ENCODE data around the gene HNRNPR.
"Not testable (repeated sequence)": the region's sequence is repeated elsewhere in the genome, so short reads cannot be mapped to it uniquely, and the experiment has no call there.

HNRNPR gene

DNA sequence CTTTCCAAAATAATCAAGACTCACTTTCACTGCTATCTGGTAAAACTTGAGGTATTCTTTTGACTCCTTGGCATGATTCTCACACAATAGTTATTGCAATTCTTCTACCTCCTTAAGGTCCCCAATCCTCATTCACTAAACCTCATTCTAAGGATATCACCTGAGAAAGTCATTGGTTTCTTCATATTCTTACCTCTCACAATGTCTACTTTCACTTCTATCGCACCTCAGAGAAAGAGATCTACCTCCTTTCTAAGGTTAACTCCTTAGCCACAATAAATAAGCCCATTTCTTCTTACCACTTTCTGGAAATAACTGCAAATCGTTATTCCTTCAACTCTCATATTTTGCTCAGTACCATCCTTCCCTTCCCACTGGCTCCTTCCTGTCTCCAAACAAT lies 18.7 kb downstream of the HNRNPR start:
- no peak overlapping the region for H3K27ac ChIP-seq (ENCODE audit: low read length)
- H3K27me3 ChIP-seq (ENCODE audit: control insufficient read depth, insufficient read depth, low read length) = no peaks in the 10 kb centered on the region
- H3K36me3 ChIP-seq (ENCODE audit: control insufficient read depth, insufficient read depth, low read length) = peaks cover 7% of the 10 kb centered on the region; the same call in 1 of the 2 replicates
- no peak overlapping the region for H3K4me3 ChIP-seq (ENCODE audit: low read length)
- no peaks in the 10 kb centered on the region for H3K9me3 ChIP-seq (ENCODE audit: control insufficient read depth, insufficient read depth, low read length)
- H3K4me1 ChIP-seq (ENCODE audit: control insufficient read depth, insufficient read depth, low read length) = no peaks in the 10 kb centered on the region
- WGBS (ENCODE audit: insufficient coverage, insufficient read length) = no CpG with 5 or more reads among the region's 2 CpGs
- no peak for DNase-seq (ENCODE audit: low read depth, low spot score)

DNA sequence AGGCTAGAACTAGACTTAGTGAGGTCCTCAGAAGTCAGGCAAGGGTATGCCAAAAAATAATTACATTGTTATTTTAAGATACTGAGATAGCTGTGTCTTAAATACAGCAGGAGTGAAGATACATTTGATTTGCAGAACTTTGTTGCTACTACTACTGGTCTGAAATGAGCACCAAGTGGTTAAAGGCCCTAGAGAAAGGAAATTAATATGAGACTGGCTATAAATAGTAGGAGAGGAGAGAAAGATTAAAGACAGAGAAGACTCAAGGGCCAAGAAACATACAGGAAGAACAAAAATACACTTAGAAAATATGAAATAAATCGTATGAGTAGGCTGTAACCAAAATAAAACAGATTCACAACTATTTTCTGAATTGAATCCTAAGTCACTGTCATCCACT lies 21.3 kb downstream of the HNRNPR start:
- Histone ChIP-seq H3K27ac (ENCODE audit: low read length) (no peak overlapping the region), H3K9me3 (ENCODE audit: control insufficient read depth, insufficient read depth, low read length) (no peaks in the 10 kb centered on the region), H3K4me3 (ENCODE audit: low read length) (no peak overlapping the region), H3K27me3 (ENCODE audit: control insufficient read depth, insufficient read depth, low read length) (no peaks in the 10 kb centered on the region), H3K36me3 (ENCODE audit: control insufficient read depth, insufficient read depth, low read length) (peaks cover 15% of the 10 kb centered on the region; the same call in 1 of the 2 replicates), H3K4me1 (ENCODE audit: control insufficient read depth, insufficient read depth, low read length) (no peaks in the 10 kb centered on the region)
- WGBS (ENCODE audit: insufficient coverage, insufficient read length) = no CpG with 5 or more reads among the region's 1 CpG
- no peak for DNase-seq (ENCODE audit: low read depth, low spot score)

DNA sequence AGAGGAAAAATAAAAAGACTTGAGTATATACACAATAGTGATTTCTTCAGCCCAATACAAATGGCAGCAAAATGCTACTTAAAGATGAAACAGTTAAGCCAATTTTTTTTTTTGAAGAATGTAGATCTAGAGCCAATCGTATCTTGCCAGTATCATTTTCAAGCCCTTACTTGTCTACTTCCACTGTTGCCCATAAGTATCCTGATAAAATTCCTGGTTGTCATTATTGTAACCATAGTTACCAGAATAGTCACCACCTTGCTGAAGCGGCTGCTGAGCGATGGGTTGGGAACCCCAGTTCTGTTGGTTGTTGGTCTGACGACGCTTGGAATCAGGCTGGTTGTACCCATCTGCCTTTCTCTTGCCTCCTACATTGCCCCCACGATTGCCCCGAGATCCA lies 33.8 kb downstream of the HNRNPR start:
- DNase-seq (ENCODE audit: low read depth, low spot score); H3K9me3 ChIP-seq (ENCODE audit: control insufficient read depth, insufficient read depth, low read length); H3K4me3 ChIP-seq (ENCODE audit: low read length); H3K4me1 ChIP-seq (ENCODE audit: control insufficient read depth, insufficient read depth, low read length); H3K27me3 ChIP-seq (ENCODE audit: control insufficient read depth, insufficient read depth, low read length); H3K36me3 ChIP-seq (ENCODE audit: control insufficient read depth, insufficient read depth, low read length); H3K27ac ChIP-seq (ENCODE audit: low read length): not testable (repeated sequence)
- WGBS (ENCODE audit: insufficient coverage, insufficient read length) = no CpG with 5 or more reads among the region's 7 CpGs

DNA sequence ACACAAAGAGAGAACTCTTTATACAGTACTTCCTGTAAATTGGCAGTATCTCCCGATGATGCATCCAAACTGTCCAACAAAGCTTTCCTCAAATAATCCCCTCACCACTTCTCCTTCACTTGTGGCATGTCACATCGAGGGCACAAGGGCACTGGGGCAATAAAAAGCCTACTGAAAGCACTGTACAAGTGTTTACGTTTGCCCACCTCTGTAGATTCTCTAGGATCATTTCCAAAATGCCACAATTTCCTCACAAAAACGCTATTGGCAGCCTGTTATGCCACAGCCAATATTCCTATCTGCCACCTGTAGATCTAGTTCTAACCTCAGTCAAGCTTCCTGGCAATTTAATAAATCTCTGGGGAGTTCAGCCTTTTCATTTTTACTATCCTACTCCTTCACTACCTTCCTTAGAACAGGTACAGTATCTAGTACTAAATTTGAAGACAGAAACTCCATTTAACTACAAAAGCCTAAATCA lies 39.9 kb downstream of the HNRNPR start:
- Histone ChIP-seq H3K27me3 (ENCODE audit: control insufficient read depth, insufficient read depth, low read length) (no peaks in the 10 kb centered on the region), H3K4me3 (ENCODE audit: low read length) (no peak overlapping the region), H3K36me3 (ENCODE audit: control insufficient read depth, insufficient read depth, low read length) (no peaks in the 10 kb centered on the region), H3K27ac (ENCODE audit: low read length) (no peak overlapping the region), H3K9me3 (ENCODE audit: control insufficient read depth, insufficient read depth, low read length) (no peaks in the 10 kb centered on the region), H3K4me1 (ENCODE audit: control insufficient read depth, insufficient read depth, low read length) (no peaks in the 10 kb centered on the region)
- no CpG with 5 or more reads among the region's 4 CpGs for WGBS (ENCODE audit: insufficient coverage, insufficient read length)
- DNase-seq (ENCODE audit: low read depth, low spot score) = no peak

DNA sequence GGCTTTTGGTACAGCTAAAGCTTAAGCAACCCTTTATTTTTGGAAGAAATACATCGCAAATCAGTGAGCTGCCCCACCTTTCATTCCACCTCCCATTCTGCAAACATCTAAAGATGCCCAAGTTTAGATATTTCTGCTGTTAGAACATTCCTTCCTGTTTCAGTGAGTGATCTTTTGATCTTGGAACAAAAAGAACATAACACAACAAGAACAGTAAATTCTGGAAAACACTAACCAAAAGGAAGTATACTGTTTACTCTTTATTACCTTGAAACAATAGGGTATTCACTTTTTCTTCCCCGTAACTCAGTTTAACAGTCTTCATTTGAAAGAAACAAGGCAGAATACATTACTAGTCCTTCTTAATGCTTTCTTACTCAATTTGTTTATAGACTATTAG lies 40.6 kb downstream of the HNRNPR start:
- Histone ChIP-seq H3K36me3 (ENCODE audit: control insufficient read depth, insufficient read depth, low read length) (no peaks in the 10 kb centered on the region), H3K27me3 (ENCODE audit: control insufficient read depth, insufficient read depth, low read length) (no peaks in the 10 kb centered on the region), H3K4me3 (ENCODE audit: low read length) (no peak overlapping the region), H3K4me1 (ENCODE audit: control insufficient read depth, insufficient read depth, low read length) (no peaks in the 10 kb centered on the region), H3K9me3 (ENCODE audit: control insufficient read depth, insufficient read depth, low read length) (no peaks in the 10 kb centered on the region), H3K27ac (ENCODE audit: low read length) (no peak overlapping the region)
- WGBS (ENCODE audit: insufficient coverage, insufficient read length) = no CpG with 5 or more reads among the region's 2 CpGs
- DNase-seq (ENCODE audit: low read depth, low spot score) = no peak

DNA sequence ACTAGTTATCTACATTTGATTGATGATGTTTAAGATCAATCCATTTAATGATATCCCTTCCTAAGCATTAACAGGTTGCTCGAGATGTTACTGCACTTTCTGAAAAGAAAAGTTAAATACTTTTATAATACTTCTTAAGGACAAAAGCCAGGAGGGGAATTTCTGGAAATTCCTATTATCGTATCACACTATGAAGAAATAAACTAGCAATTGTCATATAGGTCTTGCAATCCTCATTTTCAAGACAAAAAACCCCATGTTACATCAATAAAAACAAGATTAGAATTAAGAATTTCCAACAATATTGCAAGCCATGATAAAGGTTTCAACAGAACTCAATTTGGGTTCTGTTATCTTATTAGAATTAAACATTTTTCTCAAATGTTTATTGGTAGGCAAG lies 47.2 kb downstream of the HNRNPR start:
- Histone ChIP-seq H3K4me1 (ENCODE audit: control insufficient read depth, insufficient read depth, low read length) (no peaks in the 10 kb centered on the region), H3K4me3 (ENCODE audit: low read length) (no peak overlapping the region), H3K27ac (ENCODE audit: low read length) (no peak overlapping the region), H3K27me3 (ENCODE audit: control insufficient read depth, insufficient read depth, low read length) (no peaks in the 10 kb centered on the region), H3K9me3 (ENCODE audit: control insufficient read depth, insufficient read depth, low read length) (no peaks in the 10 kb centered on the region), H3K36me3 (ENCODE audit: control insufficient read depth, insufficient read depth, low read length) (no peaks in the 10 kb centered on the region)
- WGBS (ENCODE audit: insufficient coverage, insufficient read length) = no CpG with 5 or more reads among the region's 2 CpGs
- DNase-seq (ENCODE audit: low read depth, low spot score) = no peak

DNA sequence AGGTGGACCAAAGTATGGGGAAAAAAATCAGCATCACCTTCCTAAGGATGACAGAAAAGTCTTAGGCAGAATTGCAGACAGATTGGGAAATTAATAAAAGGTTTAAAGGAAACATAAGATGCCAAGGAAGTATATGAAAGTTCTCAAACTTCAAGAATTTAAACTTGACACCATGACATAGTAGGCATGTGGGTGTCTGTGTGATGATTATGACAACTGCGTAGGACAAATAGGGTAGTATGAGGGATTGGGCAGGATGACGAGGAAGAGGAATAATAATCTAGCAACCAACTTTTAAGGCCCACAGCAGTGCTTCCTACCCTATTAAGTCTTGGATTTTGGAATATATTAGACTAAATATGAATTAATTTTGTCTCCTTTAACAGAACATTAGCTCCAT lies 52.4 kb downstream of the HNRNPR start:
- Histone ChIP-seq H3K27me3 (ENCODE audit: control insufficient read depth, insufficient read depth, low read length) (no peaks in the 10 kb centered on the region), H3K4me3 (ENCODE audit: low read length) (no peak overlapping the region), H3K36me3 (ENCODE audit: control insufficient read depth, insufficient read depth, low read length) (no peaks in the 10 kb centered on the region), H3K4me1 (ENCODE audit: control insufficient read depth, insufficient read depth, low read length) (no peaks in the 10 kb centered on the region), H3K27ac (ENCODE audit: low read length) (no peak overlapping the region), H3K9me3 (ENCODE audit: control insufficient read depth, insufficient read depth, low read length) (no peaks in the 10 kb centered on the region)
- no CpG with 5 or more reads among the region's 2 CpGs for WGBS (ENCODE audit: insufficient coverage, insufficient read length)
- DNase-seq (ENCODE audit: low read depth, low spot score) = no peak

DNA sequence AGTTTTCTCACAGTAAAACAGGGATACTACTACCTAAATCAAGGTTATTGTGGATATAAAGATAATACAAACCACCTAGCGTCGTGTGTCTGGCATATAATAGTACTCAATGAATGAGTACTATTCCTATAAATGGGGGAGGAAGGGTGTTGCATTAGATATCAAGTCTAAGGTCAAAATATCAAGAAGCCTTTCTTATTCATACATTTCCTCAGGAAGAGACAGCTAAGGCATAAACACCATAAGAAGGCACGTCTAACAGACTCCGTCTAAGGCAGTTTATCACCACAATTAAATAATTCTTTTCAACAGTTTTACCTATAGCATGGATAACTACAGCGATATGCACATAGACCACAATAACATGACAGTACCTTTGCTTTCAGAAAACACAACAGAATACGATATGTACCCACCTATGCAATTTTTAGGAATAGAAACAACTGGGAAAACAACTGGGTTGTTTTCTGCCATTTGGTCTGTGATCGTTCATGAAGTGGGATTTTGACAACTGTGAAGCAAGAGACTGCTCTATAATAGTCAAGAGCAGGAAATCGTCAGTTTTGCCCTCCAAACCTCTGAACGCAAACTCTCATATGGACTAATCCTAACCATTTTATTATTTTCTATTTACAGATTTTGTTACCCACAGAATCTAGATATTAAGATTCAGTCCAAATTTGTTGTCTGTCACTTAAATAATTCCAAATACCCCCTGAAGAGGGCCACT lies 53.1 kb downstream of the HNRNPR start:
- Histone ChIP-seq H3K27ac (ENCODE audit: low read length) (no peak overlapping the region), H3K4me3 (ENCODE audit: low read length) (no peak overlapping the region), H3K4me1 (ENCODE audit: control insufficient read depth, insufficient read depth, low read length) (no peaks in the 10 kb centered on the region), H3K9me3 (ENCODE audit: control insufficient read depth, insufficient read depth, low read length) (no peaks in the 10 kb centered on the region), H3K27me3 (ENCODE audit: control insufficient read depth, insufficient read depth, low read length) (no peaks in the 10 kb centered on the region), H3K36me3 (ENCODE audit: control insufficient read depth, insufficient read depth, low read length) (no peaks in the 10 kb centered on the region; the same call in 1 of the 2 replicates)
- WGBS (ENCODE audit: insufficient coverage, insufficient read length) = no CpG with 5 or more reads among the region's 9 CpGs
- no peak for DNase-seq (ENCODE audit: low read depth, low spot score)

DNA sequence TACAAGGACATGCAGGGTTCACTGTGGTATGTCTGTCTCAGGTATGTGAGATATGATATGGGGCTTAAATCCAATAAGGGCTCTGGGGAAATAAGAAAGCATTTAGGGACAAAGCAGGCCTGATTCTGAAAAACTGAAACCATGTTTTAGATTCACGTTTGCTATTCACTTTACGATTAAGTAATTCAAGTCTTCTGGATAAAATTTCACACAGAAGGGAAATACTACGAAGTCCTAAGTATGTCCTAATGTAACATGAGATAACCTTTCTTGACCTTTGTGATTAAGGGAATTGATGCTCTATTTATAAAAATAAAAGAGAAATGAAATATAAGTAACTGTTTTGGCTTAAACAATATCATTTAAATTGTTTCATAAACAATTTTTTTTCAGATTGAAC lies 55.4 kb downstream of the HNRNPR start:
- H3K27ac ChIP-seq (ENCODE audit: low read length) = no peak overlapping the region
- H3K4me3 ChIP-seq (ENCODE audit: low read length) = no peak overlapping the region
- H3K9me3 ChIP-seq (ENCODE audit: control insufficient read depth, insufficient read depth, low read length) = no peaks in the 10 kb centered on the region
- no peak for DNase-seq (ENCODE audit: low read depth, low spot score)
- no peaks in the 10 kb centered on the region; the same call in 1 of the 2 replicates for H3K36me3 ChIP-seq (ENCODE audit: control insufficient read depth, insufficient read depth, low read length)
- H3K4me1 ChIP-seq (ENCODE audit: control insufficient read depth, insufficient read depth, low read length) = no peaks in the 10 kb centered on the region
- no CpG with 5 or more reads among the region's 3 CpGs for WGBS (ENCODE audit: insufficient coverage, insufficient read length)
- H3K27me3 ChIP-seq (ENCODE audit: control insufficient read depth, insufficient read depth, low read length) = no peaks in the 10 kb centered on the region

DNA sequence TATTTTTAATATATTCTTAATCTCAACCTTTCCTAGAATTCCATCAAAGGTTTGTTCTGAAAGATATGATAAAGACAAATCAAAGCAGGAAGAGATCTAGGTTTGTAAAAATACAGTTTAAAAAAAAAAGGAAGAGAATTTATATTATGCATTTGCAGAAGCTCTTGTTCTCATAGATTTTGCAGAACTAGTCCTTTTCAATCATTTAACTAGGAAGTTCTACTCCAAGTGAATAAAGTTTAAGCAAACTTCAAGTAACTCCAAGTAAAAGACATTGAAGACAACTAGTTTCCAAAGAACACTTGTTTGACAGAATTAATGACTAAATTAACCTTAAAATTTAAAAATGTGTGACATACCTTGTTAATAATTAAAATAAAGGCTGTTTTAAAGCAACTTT lies 55.9 kb downstream of the HNRNPR start:
- Histone ChIP-seq H3K4me3 (ENCODE audit: low read length) (no peak overlapping the region), H3K9me3 (ENCODE audit: control insufficient read depth, insufficient read depth, low read length) (no peaks in the 10 kb centered on the region), H3K4me1 (ENCODE audit: control insufficient read depth, insufficient read depth, low read length) (no peaks in the 10 kb centered on the region), H3K36me3 (ENCODE audit: control insufficient read depth, insufficient read depth, low read length) (no peaks in the 10 kb centered on the region; the same call in 1 of the 2 replicates), H3K27ac (ENCODE audit: low read length) (no peak overlapping the region), H3K27me3 (ENCODE audit: control insufficient read depth, insufficient read depth, low read length) (no peaks in the 10 kb centered on the region)
- no peak for DNase-seq (ENCODE audit: low read depth, low spot score)

DNA sequence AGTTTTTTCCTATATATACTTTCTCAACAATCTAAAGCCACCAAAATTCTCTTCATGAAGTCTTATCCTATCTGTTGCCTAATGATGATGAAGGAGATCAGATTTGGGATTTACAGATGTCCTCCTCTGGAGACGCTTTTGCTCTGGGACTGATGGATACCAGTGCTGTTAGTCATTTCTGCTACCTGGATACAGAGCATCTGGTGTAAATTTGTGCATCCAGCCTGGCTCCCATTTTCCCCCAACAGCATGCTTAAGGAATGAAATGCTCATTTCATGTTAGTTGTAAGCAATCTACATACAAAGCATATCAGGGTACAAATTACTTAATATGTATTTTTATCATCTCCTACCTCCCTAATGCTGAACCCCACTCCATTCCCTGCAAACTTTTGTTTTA lies 57.7 kb downstream of the HNRNPR start:
- Histone ChIP-seq H3K9me3 (ENCODE audit: control insufficient read depth, insufficient read depth, low read length) (no peaks in the 10 kb centered on the region), H3K4me1 (ENCODE audit: control insufficient read depth, insufficient read depth, low read length) (no peaks in the 10 kb centered on the region), H3K36me3 (ENCODE audit: control insufficient read depth, insufficient read depth, low read length) (no peaks in the 10 kb centered on the region; the same call in 1 of the 2 replicates), H3K27ac (ENCODE audit: low read length) (no peak overlapping the region), H3K4me3 (ENCODE audit: low read length) (no peak overlapping the region), H3K27me3 (ENCODE audit: control insufficient read depth, insufficient read depth, low read length) (no peaks in the 10 kb centered on the region)
- DNase-seq (ENCODE audit: low read depth, low spot score) = no peak
- no CpG with 5 or more reads among the region's 1 CpG for WGBS (ENCODE audit: insufficient coverage, insufficient read length)

All from iPS DF 6.9 (cell line).